Mammary epithelial cell (primary cell): ENCODE data around the gene SYTL4.

Experiments
- EZH2 ChIP-seq: IDR thresholded peaks from 2 replicates; pipeline ENCODE4 v1.6.1; 2012; ENCODE audit warnings: low read length, inconsistent platforms, borderline replicate concordance
- TF ChIP-seq, protein P1 (sequence below), 2 donors: IDR thresholded peaks in 1 of 2; conservative IDR thresholded peaks in 1 of 2; 2 replicates each; pipeline ENCODE4 v1.5.1; 2011 to 2012; ENCODE audit warnings: inconsistent platforms in 2 of 2, low read length in 2 of 2, mild to moderate bottlenecking in 2 of 2, control low read depth in 1 of 2, low read depth in 1 of 2; ENCODE audit not compliant: insufficient read depth in 1 of 2; ENCODE audit errors: extremely low read depth in 1 of 2

DNA sequence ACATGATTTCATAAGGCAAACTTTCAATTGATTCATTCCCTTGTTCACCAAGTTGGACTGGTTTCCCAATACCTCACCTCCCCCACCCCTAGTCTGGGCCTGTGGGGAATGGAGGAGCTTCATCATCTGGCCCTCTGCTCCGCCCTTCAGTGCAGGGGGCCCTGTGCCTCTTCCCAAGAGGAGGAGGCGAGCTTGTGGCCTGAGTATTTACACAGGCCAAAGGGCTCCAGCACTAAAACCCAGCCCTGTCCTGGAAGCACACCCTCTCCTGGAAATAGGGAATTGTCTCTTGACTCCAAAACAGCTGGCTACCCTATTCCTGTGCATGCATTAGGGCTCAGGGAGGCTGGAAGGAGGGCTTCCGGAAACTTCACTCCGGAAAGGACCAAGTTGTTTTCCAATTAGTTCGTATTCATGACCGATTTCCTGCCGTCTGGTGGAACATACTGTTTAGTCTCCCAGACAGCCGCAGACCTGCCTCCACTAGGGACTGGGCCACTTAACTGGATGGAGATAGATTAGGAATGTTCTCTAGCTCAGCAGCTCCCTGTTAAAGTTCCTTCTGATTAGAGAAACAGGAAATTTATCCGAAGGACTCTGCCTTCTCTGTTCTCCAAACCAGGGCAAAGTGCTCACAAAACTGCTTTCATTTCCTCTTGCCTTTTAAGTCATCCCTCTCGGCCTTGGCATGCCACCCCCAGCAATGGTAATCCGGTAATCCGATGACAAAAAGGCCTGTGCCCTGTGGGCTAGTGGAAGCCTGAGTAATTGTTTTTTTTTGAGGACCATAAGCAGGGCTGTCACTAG lies 82.2 kb downstream of the SYTL4 start:
- TF ChIP-seq, protein P1, sequence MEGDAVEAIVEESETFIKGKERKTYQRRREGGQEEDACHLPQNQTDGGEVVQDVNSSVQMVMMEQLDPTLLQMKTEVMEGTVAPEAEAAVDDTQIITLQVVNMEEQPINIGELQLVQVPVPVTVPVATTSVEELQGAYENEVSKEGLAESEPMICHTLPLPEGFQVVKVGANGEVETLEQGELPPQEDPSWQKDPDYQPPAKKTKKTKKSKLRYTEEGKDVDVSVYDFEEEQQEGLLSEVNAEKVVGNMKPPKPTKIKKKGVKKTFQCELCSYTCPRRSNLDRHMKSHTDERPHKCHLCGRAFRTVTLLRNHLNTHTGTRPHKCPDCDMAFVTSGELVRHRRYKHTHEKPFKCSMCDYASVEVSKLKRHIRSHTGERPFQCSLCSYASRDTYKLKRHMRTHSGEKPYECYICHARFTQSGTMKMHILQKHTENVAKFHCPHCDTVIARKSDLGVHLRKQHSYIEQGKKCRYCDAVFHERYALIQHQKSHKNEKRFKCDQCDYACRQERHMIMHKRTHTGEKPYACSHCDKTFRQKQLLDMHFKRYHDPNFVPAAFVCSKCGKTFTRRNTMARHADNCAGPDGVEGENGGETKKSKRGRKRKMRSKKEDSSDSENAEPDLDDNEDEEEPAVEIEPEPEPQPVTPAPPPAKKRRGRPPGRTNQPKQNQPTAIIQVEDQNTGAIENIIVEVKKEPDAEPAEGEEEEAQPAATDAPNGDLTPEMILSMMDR (conservative IDR thresholded peaks at IDR 0.05 in 1 of 2, IDR thresholded peaks at IDR 0.05 in 1 of 2; ENCODE audit: extremely low read depth in 1 of 2, insufficient read depth in 1 of 2, low read depth in 1 of 2, low read length in 2 of 2) = no peak
- TF ChIP-seq EZH2 = no peak
